Skeletal muscle satellite cell (primary cell): Measurements from ENCODE around the gene SRCAP.
"Not testable (repeated sequence)": the region's sequence is repeated elsewhere in the genome, so short reads cannot be mapped to it uniquely, and the experiment has no call there.

Experiments used
- H3K27me3 ChIP-seq: 2 replicates; pipeline ENCODE4 v1.7.0; 2013; ENCODE audit warnings: low read length; ENCODE audit not compliant: control insufficient read depth, insufficient read depth
- H3K36me3 ChIP-seq: 2 replicates; pipeline ENCODE4 v1.7.0; 2013; ENCODE audit warnings: mild to moderate bottlenecking, control low read depth, low read length; ENCODE audit not compliant: insufficient read depth
- H3K4me1 ChIP-seq: 2 replicates; pipeline ENCODE4 v1.7.0; 2013; ENCODE audit warnings: low read length; ENCODE audit not compliant: control insufficient read depth, insufficient read depth
- H3K4me2 ChIP-seq: 2 replicates; pipeline ENCODE4 v1.7.0; 2013; ENCODE audit warnings: mild to moderate bottlenecking, low read length
- H3K4me3 ChIP-seq: 2 replicates; pipeline ENCODE4 v1.7.0; 2013; ENCODE audit warnings: low read length
- H3K9ac ChIP-seq: 2 replicates; pipeline ENCODE4 v1.7.0; 2013; ENCODE audit warnings: mild to moderate bottlenecking, low read depth, low read length, moderate library complexity
- H3K9me3 ChIP-seq: replicated peaks from 2 replicates; pipeline ENCODE4 v1.7.0; 2013; ENCODE audit warnings: mild to moderate bottlenecking, control low read depth, low read length

The SRCAP gene

DNA sequence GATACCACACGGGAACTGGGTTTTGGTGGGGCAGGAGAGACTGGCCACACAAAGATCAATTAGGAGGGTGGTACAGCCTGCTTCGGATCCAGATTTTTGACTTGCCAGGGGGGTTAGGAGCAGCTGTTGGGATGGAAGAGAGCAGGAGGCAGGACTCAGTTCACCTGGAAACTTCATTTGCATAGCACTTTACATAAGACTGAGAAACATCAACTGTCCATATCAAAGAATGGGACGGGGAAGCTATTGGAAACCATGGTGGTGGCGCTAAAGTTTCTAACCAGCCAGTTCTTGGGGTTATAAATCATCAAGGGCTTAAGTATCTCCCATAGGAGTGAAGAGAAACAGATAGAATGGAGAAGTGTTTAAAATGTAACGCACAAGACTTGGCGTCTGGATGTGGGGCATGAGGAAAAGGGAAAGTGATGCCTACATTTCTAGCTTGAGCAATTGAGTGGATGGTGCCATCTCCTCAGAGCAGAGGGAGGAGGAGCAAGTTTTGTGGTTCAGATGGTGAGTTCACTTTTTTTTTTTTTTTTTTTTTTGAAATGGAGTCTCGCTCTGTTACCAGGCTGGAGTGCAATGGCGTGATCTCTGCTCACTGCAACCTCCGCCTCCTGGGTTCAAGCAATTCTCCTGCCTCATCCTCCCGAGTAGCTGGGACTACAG lies 6.4 kb upstream of the SRCAP start:
- H3K27me3 ChIP-seq = no peaks in the 10 kb centered on the region
- H3K4me2 ChIP-seq = no peak overlapping the region
- no peaks in the 10 kb centered on the region for H3K36me3 ChIP-seq
- no peak overlapping the region for H3K9ac ChIP-seq
- peaks cover 3% of the 10 kb centered on the region for H3K4me1 ChIP-seq
- H3K4me3 ChIP-seq = no peak overlapping the region
- no peaks in the 10 kb centered on the region for H3K9me3 ChIP-seq

DNA sequence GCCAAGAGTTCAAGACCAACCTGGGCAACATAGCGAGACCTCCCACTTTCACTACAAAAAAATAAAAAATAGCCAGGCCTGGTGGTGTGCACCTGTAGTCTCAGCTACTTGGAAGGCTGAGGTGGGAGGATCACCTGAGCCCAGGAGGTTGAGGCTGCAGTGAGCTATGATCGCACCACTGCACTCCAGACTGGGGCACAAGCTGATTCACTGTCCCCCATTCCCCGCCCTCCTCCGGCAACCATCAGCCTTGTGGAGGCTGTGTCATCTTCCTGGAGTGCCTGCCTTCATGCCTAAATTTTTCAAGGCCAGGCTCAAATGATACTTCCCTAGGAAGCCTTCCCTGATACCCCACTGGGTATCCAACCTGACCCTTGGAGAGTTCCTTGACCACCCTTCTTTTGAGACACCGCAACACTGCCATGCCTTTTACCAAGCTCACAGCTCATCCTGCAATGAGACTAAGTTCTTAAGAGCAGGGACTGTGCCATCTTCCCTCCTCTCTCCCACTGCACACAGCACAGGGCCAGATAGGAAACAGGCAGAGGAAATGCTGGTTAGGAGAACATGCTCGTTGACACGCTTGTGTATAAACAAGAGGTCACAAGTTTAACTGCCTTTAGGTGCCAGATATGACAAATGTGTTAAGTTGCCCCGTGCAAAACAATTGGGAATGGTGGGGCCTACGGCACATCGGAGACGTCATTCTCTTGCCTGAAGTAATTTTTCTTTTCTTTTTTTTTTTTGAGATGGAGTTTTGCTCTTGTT lies 3.9 kb upstream of the SRCAP start:
- Histone ChIP-seq H3K36me3 (peaks cover 2% of the 10 kb centered on the region), H3K9me3 (no peaks in the 10 kb centered on the region), H3K4me3 (no peak overlapping the region), H3K27me3 (no peaks in the 10 kb centered on the region), H3K4me2 (no peak overlapping the region), H3K9ac (no peak overlapping the region), H3K4me1 (peaks cover 10% of the 10 kb centered on the region)

DNA sequence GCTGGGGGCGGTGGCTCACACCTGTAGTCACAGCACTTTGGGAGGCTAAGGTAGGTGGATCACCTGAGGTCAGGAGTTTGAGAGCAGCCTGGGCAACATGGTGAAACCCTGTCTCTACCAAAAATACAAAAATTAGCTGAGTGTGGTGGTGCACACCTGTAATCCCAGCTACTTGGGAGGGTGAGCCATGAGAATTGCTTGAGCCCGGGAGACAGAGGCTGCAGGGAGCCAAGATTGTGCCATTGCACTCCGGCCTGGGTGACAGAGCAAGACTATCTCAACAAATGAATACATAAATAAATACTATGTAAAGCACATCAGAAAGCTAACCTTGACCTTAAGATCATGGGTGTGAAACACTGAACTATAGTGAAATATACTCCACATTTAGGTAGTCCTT lies 2.3 kb upstream of the SRCAP start:
- peaks cover 18% of the 10 kb centered on the region for H3K36me3 ChIP-seq
- not testable (repeated sequence) for H3K4me2 ChIP-seq, H3K9me3 ChIP-seq, H3K27me3 ChIP-seq, H3K9ac ChIP-seq, H3K4me3 ChIP-seq
- H3K4me1 ChIP-seq = peaks cover 19% of the 10 kb centered on the region

DNA sequence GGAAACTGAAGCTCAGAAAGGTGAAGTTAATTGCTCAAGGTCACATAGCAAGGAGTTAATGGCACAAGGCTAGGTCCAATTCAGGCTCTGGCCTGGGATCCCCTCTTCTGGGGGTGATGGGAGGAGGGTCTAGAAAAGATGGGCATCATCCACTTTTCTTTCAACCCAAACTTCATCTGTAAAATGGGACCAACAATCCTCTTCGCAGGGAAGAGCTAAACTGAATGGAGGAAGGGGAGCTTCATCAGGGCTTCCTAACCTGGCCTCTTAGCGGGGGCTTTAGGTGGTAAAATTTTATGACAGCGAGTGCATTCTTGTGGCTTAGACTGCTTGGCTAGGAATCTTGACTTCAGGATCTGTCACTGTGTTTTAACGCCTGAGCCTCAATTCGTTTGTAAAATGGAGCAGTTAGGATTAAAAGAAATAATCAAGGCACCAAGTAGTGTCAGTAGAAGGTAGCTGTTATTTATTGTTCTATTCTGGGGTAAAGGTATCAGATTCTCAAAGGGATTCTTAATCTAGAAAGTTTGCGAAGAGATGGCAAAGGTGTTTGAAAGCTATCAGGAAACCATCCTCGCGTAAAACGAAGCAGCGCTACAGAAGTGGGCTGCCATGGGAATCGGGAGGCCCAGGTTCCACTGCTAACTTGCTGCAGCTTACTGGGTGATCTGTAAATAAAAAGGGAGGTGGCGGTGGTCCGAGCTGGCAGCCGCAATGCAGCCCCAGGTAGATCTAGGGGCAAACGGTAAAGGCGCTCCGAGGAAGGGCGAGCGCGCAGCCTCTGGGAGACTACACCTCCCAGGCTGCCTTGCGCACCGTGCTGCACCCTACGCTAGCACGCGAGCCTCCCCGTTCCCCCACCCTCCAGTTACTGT lies 1.5 kb upstream of the SRCAP start:
- peak overlapping the region; percentile 100 for H3K9ac ChIP-seq
- H3K36me3 ChIP-seq = peaks cover 19% of the 10 kb centered on the region
- peak overlapping the region; percentile 96 for H3K4me2 ChIP-seq
- peak overlapping the region; percentile 98 for H3K4me3 ChIP-seq
- no peaks in the 10 kb centered on the region for H3K9me3 ChIP-seq
- peaks cover 19% of the 10 kb centered on the region for H3K4me1 ChIP-seq
- H3K27me3 ChIP-seq = no peaks in the 10 kb centered on the region

DNA sequence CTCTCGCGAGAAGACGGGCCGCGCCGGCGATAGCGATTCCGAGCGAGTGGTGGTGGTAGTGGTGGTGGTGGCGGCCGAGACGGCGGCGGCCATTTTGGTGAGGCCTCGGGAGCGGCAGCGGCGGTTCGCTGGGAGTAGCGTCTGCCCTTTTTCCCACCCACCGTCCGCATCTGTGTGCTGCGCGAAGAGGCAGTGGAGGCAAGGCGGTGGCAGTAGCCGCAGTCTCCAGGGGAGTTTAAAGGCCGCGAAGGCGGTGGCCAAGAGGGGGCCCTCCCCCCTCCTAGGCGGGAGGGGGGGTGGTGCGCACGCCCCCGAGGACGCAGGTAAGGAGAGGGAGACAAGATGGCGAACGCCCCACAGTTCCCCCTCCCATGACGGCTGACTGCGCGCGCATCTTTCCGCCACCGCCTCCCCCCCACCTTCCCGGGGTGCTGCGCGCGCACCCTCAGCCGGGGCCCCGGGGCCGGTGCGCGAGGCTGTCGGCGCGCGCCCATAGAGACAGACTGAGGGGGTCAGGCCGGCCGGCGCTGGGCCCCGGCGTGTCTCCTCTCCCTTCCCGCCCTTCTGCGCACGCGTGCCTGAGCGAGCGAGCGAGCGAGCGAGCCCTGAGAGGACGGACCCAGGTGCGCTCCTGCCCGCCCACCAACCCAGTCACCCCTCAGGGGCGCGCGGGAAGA lies 694 bp upstream of the SRCAP start:
- H3K4me3 ChIP-seq = peak overlapping the region; percentile 98
- H3K4me1 ChIP-seq = peaks cover 19% of the 10 kb centered on the region
- peaks cover 22% of the 10 kb centered on the region for H3K36me3 ChIP-seq
- peak overlapping the region; percentile 100 for H3K9ac ChIP-seq
- H3K27me3 ChIP-seq = no peaks in the 10 kb centered on the region
- no peaks in the 10 kb centered on the region for H3K9me3 ChIP-seq
- H3K4me2 ChIP-seq = peak overlapping the region; percentile 96

DNA sequence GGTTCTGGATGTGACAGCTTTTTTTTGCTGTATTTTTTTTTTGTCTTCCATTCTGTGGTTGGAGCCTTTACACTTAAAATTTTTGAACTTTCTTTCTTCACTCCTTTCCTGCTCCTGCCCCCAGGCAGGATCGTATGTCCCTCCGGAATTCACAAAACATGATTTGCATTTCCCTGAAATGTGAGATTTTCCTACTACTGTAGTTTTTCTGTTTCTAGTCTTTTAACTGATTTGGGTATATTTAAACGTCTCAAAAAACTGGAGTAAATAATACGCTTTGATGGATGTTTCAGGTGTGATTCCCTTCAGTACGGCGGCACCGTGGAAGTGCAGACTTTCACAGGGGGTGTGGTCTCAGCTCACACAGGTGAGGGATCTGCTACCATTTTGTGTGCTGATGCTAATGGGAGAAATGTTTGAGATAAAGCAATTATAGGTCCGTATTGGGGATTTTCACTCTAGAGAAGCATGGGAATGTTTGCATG lies 686 bp downstream of the SRCAP start:
- Histone ChIP-seq H3K9ac (peak overlapping the region; percentile 100), H3K4me1 (peaks cover 19% of the 10 kb centered on the region), H3K27me3 (no peaks in the 10 kb centered on the region), H3K9me3 (no peaks in the 10 kb centered on the region), H3K36me3 (peaks cover 32% of the 10 kb centered on the region), H3K4me3 (peak overlapping the region; percentile 98), H3K4me2 (peak overlapping the region; percentile 96)

DNA sequence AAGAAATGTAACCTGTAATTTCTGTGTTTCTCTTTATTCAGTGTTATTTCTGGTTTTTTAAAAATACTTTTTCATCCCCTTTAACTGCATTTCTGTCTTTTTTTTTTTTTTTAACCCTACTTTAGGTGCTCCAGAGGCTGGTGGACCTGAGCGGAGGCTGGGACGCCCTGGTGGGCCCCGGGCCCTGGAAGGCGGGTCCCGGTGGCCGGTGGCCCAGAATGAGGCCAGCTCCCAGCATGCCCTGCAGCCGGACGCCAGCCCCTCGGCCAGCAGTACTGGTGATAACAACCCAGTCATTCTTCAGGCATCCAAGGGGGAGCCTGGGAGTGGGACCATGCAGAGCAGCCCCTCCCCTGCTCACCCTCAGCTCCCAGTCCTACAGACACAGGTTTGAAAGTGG lies 1.5 kb downstream of the SRCAP start:
- Histone ChIP-seq H3K9ac (peak overlapping the region; percentile 100), H3K4me2 (peak overlapping the region; percentile 96), H3K27me3 (no peaks in the 10 kb centered on the region), H3K36me3 (peaks cover 39% of the 10 kb centered on the region), H3K9me3 (no peaks in the 10 kb centered on the region), H3K4me1 (peaks cover 19% of the 10 kb centered on the region), H3K4me3 (peak overlapping the region; percentile 98)

DNA sequence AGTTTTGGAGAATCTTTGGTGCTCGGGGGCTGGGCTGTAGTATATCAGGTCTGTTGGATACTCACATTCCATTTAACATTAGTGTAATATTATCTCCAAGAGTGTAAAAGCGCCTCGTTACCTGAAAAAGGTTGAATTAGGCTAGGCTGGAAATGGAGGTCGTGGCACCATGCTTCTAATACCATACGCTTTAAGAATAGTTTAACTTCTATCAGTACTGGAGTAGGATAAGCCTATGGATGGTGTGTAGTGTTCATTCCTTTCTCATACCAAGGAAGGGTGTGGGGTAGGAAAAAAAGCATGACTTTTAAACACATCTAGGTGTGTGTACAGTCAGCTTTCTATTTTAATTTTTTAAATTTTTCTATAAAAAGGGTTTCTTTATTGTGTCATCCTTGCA lies 2.0 kb downstream of the SRCAP start:
- Histone ChIP-seq H3K9ac (peak overlapping the region; percentile 100), H3K27me3 (no peaks in the 10 kb centered on the region), H3K9me3 (no peaks in the 10 kb centered on the region), H3K4me2 (peak overlapping the region; percentile 96), H3K4me1 (peaks cover 19% of the 10 kb centered on the region), H3K4me3 (peak overlapping the region; percentile 98), H3K36me3 (peaks cover 44% of the 10 kb centered on the region)

DNA sequence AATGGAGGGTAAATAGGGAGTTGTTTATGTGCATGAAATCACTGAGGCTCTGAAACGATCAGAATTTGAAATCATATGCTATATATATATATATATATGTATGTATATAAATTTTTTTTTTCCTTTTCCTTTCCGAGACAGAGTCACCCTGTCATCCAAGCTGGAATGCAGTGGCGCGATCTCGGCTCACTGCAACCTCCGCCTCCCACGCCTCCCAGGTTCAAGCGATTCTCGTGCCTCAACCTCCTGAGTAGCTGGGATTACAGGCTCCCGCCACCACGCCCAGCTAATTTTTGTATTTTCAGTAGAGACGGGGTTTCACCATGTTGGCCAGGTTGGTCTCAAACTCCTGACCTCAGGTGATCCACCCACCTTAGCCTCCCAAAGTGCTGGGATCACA lies 4.1 kb downstream of the SRCAP start:
- H3K27me3 ChIP-seq, H3K4me2 ChIP-seq, H3K4me3 ChIP-seq, H3K9ac ChIP-seq, H3K9me3 ChIP-seq: not testable (repeated sequence)
- Histone ChIP-seq H3K36me3 (peaks cover 65% of the 10 kb centered on the region), H3K4me1 (peaks cover 14% of the 10 kb centered on the region)

DNA sequence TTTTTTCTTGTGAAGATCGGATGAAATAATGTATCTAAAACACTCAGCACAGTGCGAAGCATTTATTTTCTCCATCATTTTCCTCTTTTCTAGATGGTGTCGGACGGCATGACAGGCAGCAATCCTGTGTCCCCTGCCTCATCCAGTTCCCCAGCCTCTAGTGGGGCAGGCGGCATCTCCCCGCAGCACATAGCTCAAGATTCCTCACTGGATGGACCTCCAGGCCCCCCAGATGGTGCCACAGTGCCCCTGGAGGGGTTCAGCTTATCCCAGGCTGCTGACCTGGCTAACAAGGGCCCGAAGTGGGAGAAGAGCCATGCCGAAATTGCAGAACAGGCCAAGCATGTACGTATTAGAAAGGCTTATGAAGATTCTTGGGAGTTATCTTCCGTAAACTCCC lies 5.0 kb downstream of the SRCAP start:
- Histone ChIP-seq H3K4me1 (peaks cover 14% of the 10 kb centered on the region), H3K27me3 (no peaks in the 10 kb centered on the region), H3K4me3 (no peak overlapping the region), H3K9ac (no peak overlapping the region), H3K4me2 (no peak overlapping the region), H3K36me3 (peaks cover 72% of the 10 kb centered on the region), H3K9me3 (no peaks in the 10 kb centered on the region)

DNA sequence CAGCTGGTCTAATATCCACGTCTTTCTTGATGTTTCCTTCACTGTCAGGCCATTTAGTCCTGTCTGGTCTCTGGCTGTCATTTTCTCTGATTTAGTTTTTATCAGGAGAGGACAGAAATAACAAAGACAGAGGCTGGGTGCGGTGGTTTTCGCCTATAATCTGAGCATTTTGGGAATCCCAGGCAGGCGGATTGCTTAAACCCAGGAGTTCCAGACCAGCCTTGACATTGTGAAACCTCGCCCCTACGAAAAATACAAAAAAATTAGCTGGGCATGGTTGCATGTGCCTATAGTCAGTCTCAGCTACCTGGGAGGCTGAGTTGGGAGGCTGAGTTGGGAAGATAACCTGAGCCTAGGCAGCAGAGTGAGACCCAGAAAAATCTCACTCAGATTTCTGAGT lies 7.1 kb downstream of the SRCAP start:
- Histone ChIP-seq H3K36me3 (peaks cover 82% of the 10 kb centered on the region), H3K9ac (no peak overlapping the region), H3K9me3 (no peaks in the 10 kb centered on the region), H3K4me2 (no peak overlapping the region), H3K4me3 (no peak overlapping the region), H3K4me1 (no peaks in the 10 kb centered on the region), H3K27me3 (no peaks in the 10 kb centered on the region)
